ENCODE measurements around the gene ARNT2.

ARNT2 gene

GRCh38 chr15:80416702-80417101 is 12.5 kb downstream of the ARNT2 start:
- TF ChIP-seq, protein P1, sequence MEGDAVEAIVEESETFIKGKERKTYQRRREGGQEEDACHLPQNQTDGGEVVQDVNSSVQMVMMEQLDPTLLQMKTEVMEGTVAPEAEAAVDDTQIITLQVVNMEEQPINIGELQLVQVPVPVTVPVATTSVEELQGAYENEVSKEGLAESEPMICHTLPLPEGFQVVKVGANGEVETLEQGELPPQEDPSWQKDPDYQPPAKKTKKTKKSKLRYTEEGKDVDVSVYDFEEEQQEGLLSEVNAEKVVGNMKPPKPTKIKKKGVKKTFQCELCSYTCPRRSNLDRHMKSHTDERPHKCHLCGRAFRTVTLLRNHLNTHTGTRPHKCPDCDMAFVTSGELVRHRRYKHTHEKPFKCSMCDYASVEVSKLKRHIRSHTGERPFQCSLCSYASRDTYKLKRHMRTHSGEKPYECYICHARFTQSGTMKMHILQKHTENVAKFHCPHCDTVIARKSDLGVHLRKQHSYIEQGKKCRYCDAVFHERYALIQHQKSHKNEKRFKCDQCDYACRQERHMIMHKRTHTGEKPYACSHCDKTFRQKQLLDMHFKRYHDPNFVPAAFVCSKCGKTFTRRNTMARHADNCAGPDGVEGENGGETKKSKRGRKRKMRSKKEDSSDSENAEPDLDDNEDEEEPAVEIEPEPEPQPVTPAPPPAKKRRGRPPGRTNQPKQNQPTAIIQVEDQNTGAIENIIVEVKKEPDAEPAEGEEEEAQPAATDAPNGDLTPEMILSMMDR (IDR thresholded peaks at IDR 0.05; ENCODE audit: borderline replicate concordance, control extremely low read depth, extremely low read depth, insufficient read depth, missing control alignments), result no peak

DNA sequence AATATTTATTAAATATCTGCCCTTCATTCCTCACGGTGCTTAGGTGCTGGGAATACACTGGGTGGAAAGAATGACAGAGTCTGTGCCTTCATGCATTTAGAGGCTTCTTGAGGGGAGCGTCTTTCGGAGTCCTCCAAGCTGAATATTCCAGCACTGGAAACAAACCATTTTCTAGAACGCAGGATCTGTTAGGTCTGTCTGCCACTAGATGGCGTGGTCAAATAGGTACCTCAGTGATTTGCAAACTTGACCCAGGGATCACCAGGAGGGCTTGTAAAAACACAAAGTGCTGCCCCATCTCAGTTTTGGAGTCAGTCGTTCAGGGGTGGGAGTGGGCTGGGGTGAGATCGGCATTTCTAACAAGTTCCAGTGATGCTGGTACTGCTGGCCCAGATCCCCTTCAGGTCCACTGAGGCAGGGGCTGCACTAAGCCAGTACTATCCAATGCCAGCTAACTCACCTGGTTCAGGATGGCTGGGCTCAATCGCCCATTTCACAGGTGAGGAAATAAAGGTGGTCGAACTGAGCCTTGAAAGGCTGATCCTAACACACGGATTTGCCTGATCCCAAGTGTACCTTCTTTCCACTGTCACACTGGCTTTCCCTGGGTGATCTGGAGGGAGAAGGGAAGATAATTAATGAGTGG is 14.8 kb downstream of the ARNT2 start:
- DNase-seq (ENCODE audit: low spot score), result peak; percentile 49
- in situ Hi-C loops (cut with MboI; ENCODE audit: low sequenced_read_pairs, unreplicated experiment), result no loop called here
- TF ChIP-seq, protein P1 (IDR thresholded peaks at IDR 0.05; ENCODE audit: borderline replicate concordance, control extremely low read depth, extremely low read depth, insufficient read depth, missing control alignments), result peak; percentile 51

More at GRCh38 chr15:80416702-80417101, 12.5 kb downstream of the ARNT2 start:
- no peak for DNase-seq (ENCODE audit: low spot score)
- in situ Hi-C loops (cut with MboI; ENCODE audit: low sequenced_read_pairs, unreplicated experiment), result no loop called here

DNA sequence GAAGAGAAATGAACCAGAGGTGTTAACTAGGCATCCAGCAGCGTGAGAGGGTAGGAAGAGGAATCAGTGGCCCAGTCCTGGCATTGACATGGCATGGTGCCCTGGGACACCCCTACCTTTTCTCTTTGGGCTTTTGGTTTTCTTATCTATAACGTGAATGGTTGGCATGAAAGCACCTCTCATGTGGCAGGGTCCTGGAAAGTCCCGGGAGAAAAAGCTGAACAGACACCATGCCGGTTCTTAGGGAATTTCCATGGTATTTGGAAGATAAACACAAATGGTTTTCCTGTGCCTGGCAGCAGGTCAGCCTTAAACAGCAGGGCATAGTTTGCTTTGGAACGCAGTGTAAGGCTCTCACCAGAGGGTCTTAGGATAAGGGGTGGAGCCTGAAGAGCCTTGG is 15.4 kb downstream of the ARNT2 start:
- in situ Hi-C loops (cut with MboI; ENCODE audit: low sequenced_read_pairs, unreplicated experiment), result no loop called here
- TF ChIP-seq, protein P1 (IDR thresholded peaks at IDR 0.05; ENCODE audit: borderline replicate concordance, control extremely low read depth, extremely low read depth, insufficient read depth, missing control alignments), result no peak
- DNase-seq (ENCODE audit: low spot score), result no peak

- DNase-seq (ENCODE audit: low spot score), result no peak
- in situ Hi-C loops (cut with MboI; ENCODE audit: low sequenced_read_pairs, unreplicated experiment), result no loop called here
Measured at GRCh38 chr15:80420658-80421057, 16.5 kb downstream of the ARNT2 start.

GRCh38 chr15:80423215-80423614 is 19.0 kb downstream of the ARNT2 start:
- in situ Hi-C loops (cut with MboI; ENCODE audit: low sequenced_read_pairs, unreplicated experiment), result no loop called here
- TF ChIP-seq, protein P1 (IDR thresholded peaks at IDR 0.05; ENCODE audit: borderline replicate concordance, control extremely low read depth, extremely low read depth, insufficient read depth, missing control alignments), result no peak
- DNase-seq (ENCODE audit: low spot score), result no peak

More at GRCh38 chr15:80420658-80421057, 16.5 kb downstream of the ARNT2 start:
- TF ChIP-seq, protein P1 (IDR thresholded peaks at IDR 0.05; ENCODE audit: borderline replicate concordance, control extremely low read depth, extremely low read depth, insufficient read depth, missing control alignments), result no peak

- DNase-seq (ENCODE audit: low spot score), result no peak
- TF ChIP-seq, protein P1 (IDR thresholded peaks at IDR 0.05; ENCODE audit: borderline replicate concordance, control extremely low read depth, extremely low read depth, insufficient read depth, missing control alignments), result no peak
- in situ Hi-C loops (cut with MboI; ENCODE audit: low sequenced_read_pairs, unreplicated experiment), result no loop called here
Measured at GRCh38 chr15:80424381-80424780, 20.2 kb downstream of the ARNT2 start.

Measured in GM13976 (cell line).